ENCODE results near the gene CPNE9. TPM values are rescaled to one million over a fixed set of nuclear protein-coding genes. Genes with fewer than 3 reads are reported as not detected.

Gene CPNE9
- total RNA-seq, 4 donors from 2014 or later = not detected

DNA sequence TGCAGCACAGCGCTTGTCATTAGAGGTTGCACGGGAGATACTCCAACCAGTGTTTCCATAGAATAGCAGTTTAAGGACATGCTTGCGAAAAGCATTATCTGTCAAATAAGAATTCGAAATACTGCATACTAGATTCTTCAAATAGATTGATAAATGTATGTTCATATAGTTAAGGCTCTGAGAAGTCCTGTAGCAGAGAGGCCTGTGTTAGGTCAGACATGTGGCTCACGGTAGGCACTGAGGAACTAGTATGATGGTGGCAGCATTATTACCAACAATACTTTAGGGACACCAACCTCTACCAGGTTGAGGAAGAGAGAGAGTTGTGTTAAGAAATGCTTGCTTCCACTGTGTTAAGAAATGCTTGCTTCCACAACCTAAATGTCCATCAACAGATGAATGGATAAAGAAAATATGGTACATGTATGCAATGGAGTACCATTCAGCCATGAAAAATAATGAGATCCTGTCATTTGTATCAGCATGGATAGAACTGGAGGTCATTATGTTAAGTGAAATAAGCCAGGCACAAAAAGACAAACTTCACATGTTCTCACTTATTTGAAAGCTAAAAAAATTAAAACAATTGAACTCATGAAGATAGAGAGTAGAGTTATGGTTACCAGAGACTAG lies 39.4 kb upstream of the CPNE9 start:
- TF ChIP-seq, protein P1, sequence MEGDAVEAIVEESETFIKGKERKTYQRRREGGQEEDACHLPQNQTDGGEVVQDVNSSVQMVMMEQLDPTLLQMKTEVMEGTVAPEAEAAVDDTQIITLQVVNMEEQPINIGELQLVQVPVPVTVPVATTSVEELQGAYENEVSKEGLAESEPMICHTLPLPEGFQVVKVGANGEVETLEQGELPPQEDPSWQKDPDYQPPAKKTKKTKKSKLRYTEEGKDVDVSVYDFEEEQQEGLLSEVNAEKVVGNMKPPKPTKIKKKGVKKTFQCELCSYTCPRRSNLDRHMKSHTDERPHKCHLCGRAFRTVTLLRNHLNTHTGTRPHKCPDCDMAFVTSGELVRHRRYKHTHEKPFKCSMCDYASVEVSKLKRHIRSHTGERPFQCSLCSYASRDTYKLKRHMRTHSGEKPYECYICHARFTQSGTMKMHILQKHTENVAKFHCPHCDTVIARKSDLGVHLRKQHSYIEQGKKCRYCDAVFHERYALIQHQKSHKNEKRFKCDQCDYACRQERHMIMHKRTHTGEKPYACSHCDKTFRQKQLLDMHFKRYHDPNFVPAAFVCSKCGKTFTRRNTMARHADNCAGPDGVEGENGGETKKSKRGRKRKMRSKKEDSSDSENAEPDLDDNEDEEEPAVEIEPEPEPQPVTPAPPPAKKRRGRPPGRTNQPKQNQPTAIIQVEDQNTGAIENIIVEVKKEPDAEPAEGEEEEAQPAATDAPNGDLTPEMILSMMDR (IDR thresholded peaks at IDR 0.05) = no peak
- no peak for TF ChIP-seq EP300 (IDR thresholded peaks at IDR 0.05; ENCODE audit: low read depth)
- TF ChIP-seq POLR2AphosphoS5 (IDR thresholded peaks at IDR 0.05) = no peak
- TF ChIP-seq POLR2A (IDR thresholded peaks at IDR 0.05) = no peak
- Histone ChIP-seq H3K9me3 (no peaks in the 10 kb centered on the region), H3K27me3 (no peaks in the 10 kb centered on the region), H3K27ac (no peak overlapping the region), H3K36me3 (peaks cover 0 to 69% (median 30%) of the 10 kb centered on the region in 4 donors), H3K4me3 (no peak overlapping the region), H3K4me1 (no peaks in the 10 kb centered on the region)
- 99 to 100% methylated on average over 1 to 5 of the region's 5 CpGs for WGBS, 2 donors (ENCODE audit: low coverage in 1 of 2)
- no peak for DNase-seq
- intact Hi-C loops (cut with DNase I; ENCODE audit: low total_unique reads) (no loop called here), in situ Hi-C loops (cut with MboI; ENCODE audit: low pct_ligation_motif_present in 1 of 4, low pct_unique_long_range_greater_than_20kb in 1 of 4, low sequenced_read_pairs in 3 of 4) (loop anchor here in 1 of 4 donors (25.0 kb wide), 1 partner anchor 302 kb away; the partner anchor contains the start of gene THUMPD3)

DNA sequence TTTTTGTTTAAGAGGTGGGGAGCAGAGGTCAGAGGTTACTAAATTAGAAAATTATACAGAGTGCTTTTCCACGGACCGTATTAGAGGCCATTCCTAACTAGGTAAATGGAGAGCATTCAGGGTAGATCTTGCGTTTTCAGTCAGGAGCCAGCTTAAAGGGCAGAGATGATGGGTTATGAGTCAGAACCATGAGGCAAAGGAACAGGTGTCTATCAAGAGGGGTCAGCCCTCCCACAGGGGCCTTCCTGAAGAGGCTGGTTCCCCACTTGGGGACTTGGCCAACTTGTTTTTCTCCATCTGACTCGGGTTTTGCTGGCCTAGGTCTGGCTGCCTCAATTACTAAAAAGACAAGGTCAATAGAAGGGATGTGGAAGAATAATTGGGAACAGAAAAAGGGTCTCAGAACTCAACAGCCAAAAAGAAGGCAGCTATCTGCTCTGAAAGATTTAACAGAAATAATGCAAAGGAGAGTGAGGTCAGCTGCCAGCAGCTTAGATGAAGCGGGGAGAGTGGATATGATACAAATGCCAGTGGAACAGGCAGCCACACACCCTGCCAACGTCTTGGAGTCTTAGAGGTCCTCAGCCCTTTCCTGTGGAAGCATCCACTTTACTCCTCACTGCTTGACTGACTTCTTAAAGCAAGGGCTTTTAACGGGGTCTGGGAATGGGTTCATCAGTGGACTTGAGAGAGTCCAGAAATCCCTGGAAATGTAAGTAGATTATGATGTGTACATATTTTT lies 36.8 kb upstream of the CPNE9 start:
- in situ Hi-C loops (cut with MboI; ENCODE audit: low pct_ligation_motif_present in 1 of 4, low pct_unique_long_range_greater_than_20kb in 1 of 4, low sequenced_read_pairs in 3 of 4) (loop anchor here in 1 of 4 donors (25.0 kb wide), 1 partner anchor 305 kb away; the partner anchor contains the start of gene THUMPD3), intact Hi-C loops (cut with DNase I; ENCODE audit: low total_unique reads) (no loop called here)
- H3K4me1 ChIP-seq = peaks cover 0 to 4% (median 0%) of the 10 kb centered on the region in 4 donors
- no peaks in the 10 kb centered on the region for H3K9me3 ChIP-seq
- peaks cover 0 to 75% (median 35%) of the 10 kb centered on the region in 4 donors for H3K36me3 ChIP-seq
- H3K27ac ChIP-seq = no peak overlapping the region
- H3K4me3 ChIP-seq = no peak overlapping the region
- WGBS, 2 donors (ENCODE audit: low coverage in 1 of 2) = 75 to 84% methylated on average over 3 to 7 of the region's 7 CpGs
- H3K27me3 ChIP-seq = no peaks in the 10 kb centered on the region
- TF ChIP-seq POLR2AphosphoS5 (IDR thresholded peaks at IDR 0.05) (no peak), POLR2A (IDR thresholded peaks at IDR 0.05) (no peak), EP300 (IDR thresholded peaks at IDR 0.05; ENCODE audit: low read depth) (no peak)
- TF ChIP-seq, protein P1 (IDR thresholded peaks at IDR 0.05) = no peak
- DNase-seq = no peak

DNA sequence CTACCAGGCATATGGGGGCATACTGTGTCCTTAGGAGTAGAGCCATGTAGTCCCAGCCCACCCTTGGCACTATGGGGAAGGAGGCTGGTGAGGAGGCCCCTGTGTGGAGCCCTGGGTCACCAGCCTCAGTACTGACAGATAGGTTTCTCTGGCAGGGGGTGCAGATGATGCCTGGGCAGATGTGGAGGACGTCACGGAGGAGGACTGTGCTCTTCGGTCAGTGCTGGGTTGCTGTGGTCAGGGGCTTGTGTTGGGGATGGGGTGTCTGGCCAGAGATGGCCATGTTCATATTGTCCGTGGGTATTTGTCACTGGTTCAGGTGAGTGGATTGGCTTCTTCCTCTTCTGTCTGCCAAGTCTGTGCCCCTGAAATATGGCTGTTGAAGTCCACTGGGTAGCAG lies 34.4 kb upstream of the CPNE9 start:
- Histone ChIP-seq H3K4me3 (no peak overlapping the region), H3K36me3 (peaks cover 0 to 78% (median 38%) of the 10 kb centered on the region in 4 donors), H3K27ac (no peak overlapping the region)

More for the DNA sequence above, 34.4 kb upstream of the CPNE9 start:
- WGBS, 2 donors (ENCODE audit: low coverage in 1 of 2) = 90% methylated on average over 4 of the region's 4 CpGs; no CpG with 5 or more reads in 1 of the 2 donors
- TF ChIP-seq, protein P1 (IDR thresholded peaks at IDR 0.05) = no peak
- TF ChIP-seq EP300 (IDR thresholded peaks at IDR 0.05; ENCODE audit: low read depth) (no peak), POLR2A (IDR thresholded peaks at IDR 0.05) (no peak), POLR2AphosphoS5 (IDR thresholded peaks at IDR 0.05) (no peak)
- DNase-seq = no peak
- in situ Hi-C loops (cut with MboI; ENCODE audit: low pct_ligation_motif_present in 1 of 4, low pct_unique_long_range_greater_than_20kb in 1 of 4, low sequenced_read_pairs in 3 of 4) = loop anchor here in 1 of 4 donors (25.0 kb wide), 1 partner anchor 307 kb away; the partner anchor contains the start of gene THUMPD3
- Histone ChIP-seq H3K27me3 (no peaks in the 10 kb centered on the region), H3K9me3 (no peaks in the 10 kb centered on the region), H3K4me1 (peaks cover 0 to 4% (median 0%) of the 10 kb centered on the region in 4 donors)
- intact Hi-C loops (cut with DNase I; ENCODE audit: low total_unique reads) = no loop called here
